Renal cortex interstitium (tissue), 11 donors: ENCODE results near the gene SGPP2. TPM values are rescaled to one million over a fixed set of nuclear protein-coding genes. Genes with fewer than 3 reads are reported as not detected.
A peak's percentile ranks its signal among the peaks of the same experiment; 100 is the strongest.
"Not testable (repeated sequence)": the region's sequence is repeated elsewhere in the genome, so short reads cannot be mapped to it uniquely, and the experiment has no call there.

Source experiments
- DNase-seq, 11 donors: peaks; one replicate each; pipeline ENCODE4 v3.0.0-alpha.2; 2013; ENCODE audit warnings: low read depth in 9 of 11, low spot score in 4 of 11; ENCODE audit errors: extremely low read depth in 1 of 11
- polyA plus RNA-seq, 3 donors: library from polyadenylated mRNA; unstranded; fragments of 120-200 nt; gene quantifications; one replicate each; pipeline ENCODE4 v1.2.1, GENCODE V29; 2013; ENCODE audit not compliant: insufficient read length in 3 of 3

Gene SGPP2
- polyA plus RNA-seq, 3 donors: 16.2 to 27.4 (median 19.3) TPM

- no peak for DNase-seq
These were observed 136.8 kb downstream of the SGPP2 start for GRCh38 chr2:222561151-222561550.

- DNase-seq: peak; percentile 59 to 85 (median 68)
These were observed 137.7 kb downstream of the SGPP2 start for GRCh38 chr2:222561817-222562645.

GRCh38 chr2:222563106-222563718 lies 138.9 kb downstream of the SGPP2 start:
- DNase-seq: no peak

GRCh38 chr2:222563936-222564335 lies 139.6 kb downstream of the SGPP2 start:
- DNase-seq: no peak

- DNase-seq: no peak
These were observed 141.9 kb downstream of the SGPP2 start for GRCh38 chr2:222566229-222566628.

- no peak for DNase-seq
These were observed 144.5 kb downstream of the SGPP2 start for GRCh38 chr2:222568865-222569264.

- no peak for DNase-seq
These were observed 145.5 kb downstream of the SGPP2 start for GRCh38 chr2:222569826-222570225.

DNA sequence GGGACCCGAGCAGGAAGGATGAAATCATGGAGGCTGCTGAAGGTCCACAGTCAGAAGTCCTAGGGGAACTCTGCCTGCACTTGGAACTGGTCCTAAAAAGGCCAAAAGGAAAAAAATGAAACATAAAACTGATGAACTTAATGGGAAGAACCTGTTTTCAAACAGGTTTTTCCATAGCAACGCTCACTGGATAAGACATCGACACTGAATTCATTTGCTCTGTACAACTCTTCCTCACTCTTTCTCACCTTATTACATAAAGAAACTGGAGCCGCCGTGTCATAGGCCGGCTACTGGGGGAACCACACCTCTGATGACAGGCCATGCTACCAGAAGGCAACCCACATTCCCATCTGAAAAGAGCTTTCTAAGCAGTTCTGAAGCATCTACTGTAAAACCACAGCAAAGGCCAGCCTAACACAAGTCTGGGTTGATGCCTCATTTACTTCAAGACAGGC lies 147.9 kb downstream of the SGPP2 start:
- DNase-seq: peak in 2 of 11 donors; percentile 9 to 28

DNA sequence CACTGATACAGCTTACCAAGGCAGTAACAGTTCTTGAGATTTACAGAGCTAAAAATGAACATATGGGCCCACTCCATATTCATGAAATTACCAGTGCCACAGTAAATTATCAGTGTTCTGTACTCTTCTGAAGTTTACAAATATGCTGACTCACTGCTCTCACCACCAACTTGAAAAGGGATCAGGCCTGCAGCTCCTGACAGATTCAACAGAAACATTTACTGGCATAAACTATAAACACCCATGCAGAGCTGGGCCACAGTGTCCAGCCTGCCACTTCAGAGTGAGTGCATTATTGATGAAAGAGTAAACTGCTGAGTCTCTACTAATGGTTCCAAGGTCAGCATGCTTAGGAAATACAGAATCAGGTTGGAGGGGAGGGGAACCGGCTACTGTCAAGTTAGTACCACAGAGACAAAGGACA lies 148.4 kb downstream of the SGPP2 start:
- no peak for DNase-seq

DNA sequence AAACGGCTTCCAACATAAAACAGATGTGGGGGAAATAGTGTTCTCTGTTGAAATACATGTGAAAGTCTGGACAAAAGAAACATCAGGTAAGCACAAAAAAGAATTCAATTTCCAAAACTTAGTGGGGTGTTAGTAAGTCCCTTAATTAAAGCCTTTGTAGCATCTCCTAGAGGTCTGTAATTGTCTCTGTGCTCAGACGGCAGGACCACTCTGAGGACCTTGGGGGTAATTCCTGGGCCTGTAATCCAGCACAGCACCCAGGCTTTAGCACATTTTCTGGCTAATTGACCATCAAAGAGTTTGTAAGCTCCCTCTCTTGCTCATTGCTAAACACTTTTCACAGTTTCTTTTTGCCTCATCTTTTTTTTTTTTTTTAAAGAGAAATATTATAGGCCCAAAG lies 151.3 kb downstream of the SGPP2 start:
- DNase-seq: no peak

DNA sequence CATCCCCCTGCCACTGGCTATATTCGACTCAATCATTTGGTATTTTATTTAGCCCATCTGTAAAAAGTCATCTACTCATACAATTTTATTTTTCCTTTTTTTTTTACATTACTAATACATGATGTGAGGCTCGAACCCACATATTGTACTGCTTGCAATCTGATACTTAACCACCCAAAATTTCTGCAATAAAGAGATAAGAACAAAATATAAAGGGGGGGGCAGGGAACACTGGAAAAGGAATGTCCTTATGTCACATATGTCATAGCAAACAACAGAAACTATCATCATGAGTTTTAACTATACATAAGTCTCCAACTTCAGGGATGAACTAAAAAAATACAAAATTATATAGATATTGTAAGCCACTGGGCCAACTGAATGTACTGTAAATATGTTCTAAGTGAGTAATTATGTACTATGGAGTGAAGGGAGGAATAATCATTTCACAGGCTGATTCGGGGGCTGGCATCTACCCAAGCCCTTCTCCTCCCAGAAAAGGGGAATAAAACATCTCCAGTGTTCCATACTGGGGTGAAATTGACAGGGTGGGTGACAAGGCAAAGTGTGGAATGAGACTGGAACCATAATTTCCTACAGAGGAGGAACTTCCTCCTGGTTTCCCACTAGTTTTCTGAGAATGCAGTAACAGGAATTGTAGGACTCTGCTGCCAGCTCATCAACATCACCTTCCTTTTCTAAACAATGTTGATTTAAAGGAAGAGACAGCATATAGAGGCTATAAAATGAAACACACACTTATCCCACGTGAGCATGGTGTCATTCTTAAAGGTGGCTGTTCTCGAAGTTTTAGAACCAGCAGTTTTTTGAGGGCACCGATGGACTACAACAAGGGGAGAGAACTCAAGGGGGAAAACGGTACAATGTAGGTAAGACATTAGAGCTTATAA lies 152.1 kb downstream of the SGPP2 start:
- DNase-seq: no peak

- DNase-seq: no peak
These were observed 153.0 kb downstream of the SGPP2 start for GRCh38 chr2:222577341-222577740.

DNA sequence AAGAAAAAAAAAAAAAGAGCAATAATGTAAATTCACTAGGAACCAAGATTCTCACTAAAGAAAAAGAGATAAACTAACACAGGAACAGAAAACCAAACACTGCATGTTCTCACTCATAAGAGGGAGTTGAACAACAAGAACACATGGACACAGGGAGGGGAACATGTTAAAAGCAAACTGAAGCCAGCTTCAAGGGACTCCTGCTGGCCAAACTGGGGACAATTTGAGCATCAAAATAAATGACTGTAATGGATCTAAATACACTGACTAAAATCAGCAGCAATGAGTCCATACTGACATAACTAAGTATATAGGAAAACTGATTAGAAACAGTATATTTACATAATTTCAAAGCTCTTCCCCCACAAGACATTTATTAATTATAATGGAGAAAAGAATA lies 158.6 kb downstream of the SGPP2 start:
- DNase-seq: no peak

- DNase-seq: not testable (repeated sequence)
These were observed 160.2 kb downstream of the SGPP2 start for GRCh38 chr2:222584589-222584988.

DNA sequence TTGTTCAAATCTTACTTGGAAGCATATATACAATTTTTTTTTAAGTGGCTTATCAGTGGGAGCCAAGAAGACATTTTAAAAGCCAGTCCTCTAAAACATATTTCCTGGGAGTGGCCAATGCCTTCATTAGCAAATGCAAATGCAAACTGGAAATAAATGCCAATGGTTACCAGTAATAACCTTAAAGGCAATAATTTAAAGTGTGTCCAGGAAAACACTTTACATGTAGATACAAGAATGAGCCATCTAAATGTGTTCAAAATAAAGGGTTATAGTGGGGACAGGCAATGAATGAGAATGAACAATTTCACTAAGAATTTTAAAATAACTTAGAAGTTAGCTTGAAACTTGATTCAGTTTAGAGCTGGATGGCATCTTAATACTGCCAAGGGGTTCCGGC lies 167.3 kb downstream of the SGPP2 start:
- no peak for DNase-seq

GRCh38 chr2:222592176-222592575 lies 167.8 kb downstream of the SGPP2 start:
- DNase-seq: no peak

- no peak for DNase-seq
These were observed 170.3 kb downstream of the SGPP2 start for GRCh38 chr2:222594679-222595078.

DNA sequence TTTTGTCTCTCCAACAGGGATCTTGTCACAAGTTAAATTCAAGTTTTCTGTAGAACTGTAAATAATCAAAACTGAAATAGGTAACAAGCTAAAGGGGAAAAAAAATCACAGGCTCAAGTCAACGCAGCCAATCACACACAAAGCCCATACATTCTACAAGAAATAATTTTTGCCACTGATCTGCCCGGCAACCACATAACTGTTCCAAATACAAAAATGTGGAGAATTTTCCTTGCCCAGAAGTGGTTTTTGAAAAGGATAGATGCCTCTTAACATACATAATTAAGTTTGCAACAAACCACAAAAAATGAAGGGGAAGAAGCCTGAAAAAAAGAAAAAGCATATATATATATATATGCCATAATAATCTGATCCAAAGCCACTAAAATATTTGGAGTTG lies 171.2 kb downstream of the SGPP2 start:
- no peak for DNase-seq

- DNase-seq: no peak
These were observed 174.3 kb downstream of the SGPP2 start for GRCh38 chr2:222598611-222599010.

- DNase-seq: no peak
These were observed 179.2 kb downstream of the SGPP2 start for GRCh38 chr2:222603501-222603900.
